ENCODE results near the gene BCAR3.

Gene BCAR3

DNA sequence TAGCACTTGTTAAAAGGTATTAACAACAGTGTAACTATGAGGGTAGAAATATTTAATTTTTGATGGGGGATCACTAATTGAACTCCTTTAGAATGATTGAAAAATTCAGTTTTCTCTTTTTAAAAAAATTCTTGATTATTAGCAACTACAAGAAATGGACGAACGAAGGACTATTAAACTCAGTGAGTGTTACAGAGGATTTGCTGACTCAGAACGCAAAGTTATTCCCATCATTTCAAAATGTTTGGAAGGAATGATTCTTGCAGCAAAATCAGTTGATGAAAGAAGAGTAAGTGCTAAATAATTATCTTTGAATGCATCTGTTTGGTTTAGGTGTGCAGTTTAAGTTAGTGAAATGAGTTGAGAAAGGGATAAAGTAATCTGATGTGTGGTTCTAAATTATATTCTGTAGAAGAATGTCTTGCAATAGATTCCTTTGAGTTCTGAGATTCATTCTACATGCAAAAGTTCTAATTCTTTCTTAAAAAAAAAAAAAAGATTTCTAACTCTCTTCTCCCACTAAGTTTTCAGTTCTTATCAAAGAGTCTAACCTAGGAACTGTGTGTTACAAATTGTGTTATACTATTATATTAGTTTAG, 148.8 kb downstream of the BCAR3 start:
- FAIRE-seq = no peak

DNA sequence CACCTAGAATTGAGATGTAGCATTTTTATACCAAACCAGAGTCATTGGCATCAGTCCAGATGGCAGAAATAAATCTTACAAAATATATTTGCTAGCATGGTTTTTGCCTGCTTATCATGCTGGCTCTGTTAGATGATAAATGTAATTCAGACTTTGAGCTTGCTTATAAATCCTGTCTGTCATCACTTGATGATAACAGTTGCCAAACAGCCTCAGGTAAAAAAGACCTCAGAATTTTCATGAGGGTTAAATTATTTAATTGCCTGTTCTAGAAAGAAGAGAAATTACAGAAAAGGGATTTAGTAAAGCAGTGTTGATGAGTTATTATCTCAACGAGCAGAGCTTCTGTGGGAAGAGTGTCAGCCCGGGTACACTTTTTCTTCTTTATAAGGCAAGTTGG, 150.4 kb downstream of the BCAR3 start:
- FAIRE-seq = no peak

DNA sequence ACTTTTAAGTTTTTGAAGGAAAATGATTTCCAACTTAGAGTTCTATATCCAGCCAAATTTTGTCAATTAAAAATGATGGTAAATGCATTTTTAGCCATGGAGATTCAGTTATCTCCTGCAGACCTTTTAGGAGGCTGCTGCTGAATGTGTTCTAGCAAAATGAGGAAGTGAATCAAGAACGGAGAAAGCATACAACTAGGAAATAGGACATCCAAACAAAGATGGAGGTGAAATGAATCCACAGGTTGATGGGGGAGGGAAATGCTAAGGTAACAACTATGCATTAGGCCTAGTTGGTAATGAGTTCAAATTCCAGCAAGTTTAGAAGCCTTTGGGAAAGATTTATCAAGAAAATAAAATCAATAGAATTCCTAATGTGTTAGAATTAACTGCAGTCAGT, 153.2 kb downstream of the BCAR3 start:
- FAIRE-seq = no peak

DNA sequence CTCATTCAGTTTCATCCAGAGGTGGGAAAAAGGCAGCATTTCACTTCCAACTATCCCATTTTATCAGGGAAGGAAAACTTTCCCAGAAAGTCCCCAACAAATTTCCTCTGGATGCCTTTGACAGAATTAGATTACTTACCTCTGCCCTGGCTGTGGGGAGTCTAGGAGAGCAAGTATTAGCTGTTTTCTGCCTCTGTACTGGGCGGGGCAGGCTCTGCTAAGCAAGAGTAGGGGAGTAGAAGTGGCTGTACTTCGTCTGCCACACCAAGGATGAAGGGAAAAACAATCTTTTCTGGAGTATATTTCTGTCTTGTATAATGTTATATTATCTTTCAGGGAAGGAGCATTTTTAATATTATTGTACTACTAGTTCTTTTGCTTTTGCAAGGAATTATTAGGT, 155.2 kb downstream of the BCAR3 start:
- no peak for FAIRE-seq

DNA sequence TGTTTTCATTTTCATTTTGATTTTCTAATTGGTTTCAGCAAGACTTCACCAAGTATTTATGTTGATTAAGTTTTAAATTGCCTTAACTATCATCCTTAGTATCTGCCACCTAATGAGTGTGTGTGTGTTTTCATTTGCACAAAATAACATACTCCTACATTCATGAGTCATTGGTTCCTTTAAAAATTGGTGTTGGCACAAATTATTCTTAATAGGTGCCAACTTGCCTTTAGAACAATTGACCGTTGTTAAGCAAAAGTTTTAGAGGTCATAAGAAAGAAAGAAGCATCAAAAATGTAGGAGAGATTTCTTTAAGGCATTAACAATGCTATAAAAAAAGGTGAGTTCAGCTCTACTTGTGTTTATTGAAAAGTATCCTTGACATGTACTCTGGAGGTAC, 156.2 kb downstream of the BCAR3 start:
- FAIRE-seq = peak; percentile 68

DNA sequence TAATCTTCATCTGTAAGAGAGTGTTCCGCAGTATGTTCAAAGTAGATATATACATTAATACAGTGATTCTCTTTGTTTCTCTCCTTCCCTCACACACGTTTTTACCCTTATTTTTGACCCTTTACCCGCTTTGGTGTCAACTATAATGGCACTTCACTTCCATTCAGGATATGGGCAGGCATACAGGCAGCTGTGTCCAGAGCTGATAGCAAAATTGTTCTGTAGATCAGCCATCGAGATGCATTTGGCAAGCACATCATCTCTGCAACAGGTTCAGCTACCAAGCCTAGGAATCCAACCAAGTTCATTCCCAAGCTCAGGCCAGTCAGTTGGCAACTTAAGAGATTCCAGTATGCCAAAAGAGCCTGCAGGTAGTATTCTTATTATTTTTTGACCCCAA, 158.9 kb downstream of the BCAR3 start:
- FAIRE-seq = no peak

DNA sequence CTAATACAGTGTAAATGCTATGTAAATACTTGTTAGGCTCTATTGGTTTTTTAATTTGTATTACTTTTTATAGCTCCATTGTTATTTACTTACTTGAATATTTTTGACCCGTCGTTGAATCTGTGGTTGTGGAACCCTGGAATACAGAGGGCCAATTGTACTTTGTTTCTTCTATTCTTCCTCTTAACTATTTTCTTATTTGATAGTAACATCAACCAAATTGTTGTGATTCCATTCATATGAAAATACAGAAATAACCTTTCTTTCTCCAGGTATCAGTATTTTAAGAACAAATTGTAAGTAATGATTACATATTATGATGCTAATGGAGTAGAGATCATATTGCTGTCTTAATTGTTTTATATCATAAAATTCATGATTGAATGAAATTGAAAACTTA, 160.0 kb downstream of the BCAR3 start:
- FAIRE-seq = no peak

DNA sequence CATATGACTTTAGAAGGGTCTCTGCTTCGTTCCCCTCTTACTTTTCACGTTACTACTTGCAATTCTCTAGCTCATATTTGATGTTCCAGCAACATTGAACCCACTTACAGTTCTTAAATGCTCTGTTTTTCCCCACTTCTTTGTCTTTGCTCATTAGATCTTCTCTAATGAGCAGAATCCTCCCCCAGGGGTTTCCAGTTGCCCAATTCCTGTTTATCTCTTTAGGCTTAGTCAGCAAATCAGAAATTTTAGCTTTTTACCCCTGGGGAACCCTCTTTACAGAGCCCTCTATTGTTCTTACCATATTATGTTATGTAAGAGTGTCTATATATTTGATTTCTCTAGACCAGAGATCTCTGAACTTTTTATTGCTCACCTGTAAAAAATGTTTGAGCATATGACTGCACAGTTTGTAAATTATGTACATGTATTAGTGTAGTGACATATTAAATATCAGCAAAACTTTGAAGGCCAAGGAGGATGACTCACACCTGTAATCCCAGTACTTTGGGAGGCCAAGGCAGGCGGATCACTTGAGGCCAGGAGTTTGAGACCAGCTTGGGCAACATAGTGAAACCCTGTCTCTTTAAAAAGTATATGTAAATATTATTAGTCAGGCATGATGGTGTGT, 162.3 kb downstream of the BCAR3 start:
- no peak for FAIRE-seq

DNA sequence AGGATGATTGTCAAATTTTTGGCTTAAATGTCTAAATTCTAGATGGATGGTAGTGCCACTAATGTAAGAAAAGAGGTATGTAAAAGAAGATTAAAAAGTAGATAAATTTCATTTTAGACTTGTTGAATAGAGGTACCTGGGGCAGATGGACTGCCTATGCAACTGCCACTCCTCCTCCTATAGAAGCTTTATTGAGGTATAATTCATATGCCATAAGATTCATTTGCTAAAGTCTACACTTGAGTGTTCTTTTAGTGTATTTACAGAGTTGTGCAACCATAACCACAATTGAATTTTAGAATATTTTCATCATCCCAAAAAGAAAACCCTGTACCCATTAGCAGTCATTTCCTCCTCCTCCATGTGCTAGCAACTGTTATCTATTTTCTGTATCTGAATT, 163.1 kb downstream of the BCAR3 start:
- FAIRE-seq = no peak

DNA sequence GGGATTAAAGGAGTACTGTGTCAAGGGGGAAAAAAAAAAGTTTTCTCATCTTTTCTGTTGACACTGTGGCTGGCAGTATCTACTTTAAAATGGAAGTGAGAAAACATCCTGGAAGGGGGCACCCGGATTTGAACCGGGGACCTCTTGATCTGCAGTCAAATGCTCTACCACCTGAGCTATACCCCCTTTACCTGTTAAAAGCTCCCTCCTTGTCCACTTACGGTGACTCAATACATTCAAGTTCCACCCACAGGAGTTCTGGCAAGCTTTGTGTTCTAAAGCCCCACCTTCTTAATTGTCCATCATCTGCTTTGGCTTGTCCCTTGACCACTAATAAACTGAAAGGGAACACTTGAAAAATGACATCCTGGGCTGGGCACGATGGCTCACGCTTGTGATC, 165.5 kb downstream of the BCAR3 start:
- FAIRE-seq = no peak
